Uterus (tissue), 4 donors: ENCODE results near the gene LRRC8B. TPM values are rescaled to one million over a fixed set of nuclear protein-coding genes. Genes with fewer than 3 reads are reported as not detected.
A peak's percentile ranks its signal among the peaks of the same experiment; 100 is the strongest.

Source experiments
- DNase-seq, 2 donors: peaks; one replicate each; pipeline ENCODE4 v3.0.0-alpha.2; 2019 to 2020
- H3K27ac ChIP-seq, 2 donors: fragments of 200-600 bp; sonication (generic); 1 replicate in 1 of 2; 2 replicates in 1 of 2; pipeline ENCODE4 v1.5.1; 2016 to 2018
- H3K27me3 ChIP-seq, 2 donors: fragments of 200-600 bp; sonication (generic); one replicate each; pipeline ENCODE4 v1.5.1; 2018 to 2019; ENCODE audit warnings: control low read depth in 1 of 2
- H3K36me3 ChIP-seq, 2 donors: fragments of 200-600 bp; sonication (generic); one replicate each; pipeline ENCODE4 v1.5.1; 2019; ENCODE audit warnings: control low read depth in 1 of 2
- H3K4me1 ChIP-seq, 2 donors: fragments of 200-600 bp; sonication (generic); one replicate each; pipeline ENCODE4 v1.5.1; 2018 to 2019; ENCODE audit warnings: control low read depth in 1 of 2
- H3K4me3 ChIP-seq, 2 donors: fragments of 200-600 bp; sonication (generic); 1 replicate in 1 of 2; 2 replicates in 1 of 2; pipeline ENCODE4 v1.5.1; 2018 to 2019; ENCODE audit warnings: mild to moderate bottlenecking in 1 of 2
- H3K9me3 ChIP-seq, 2 donors: fragments of 200-600 bp; sonication (generic); one replicate each; pipeline ENCODE4 v1.5.1; 2019; ENCODE audit warnings: control low read depth in 1 of 2
- POLR2A ChIP-seq, 2 donors: fragments of 450-650 bp; IDR thresholded peaks; one replicate each; pipeline ENCODE4 v1.6.1; 2016; ENCODE audit warnings: antibody characterized with exemption in 2 of 2, mild to moderate bottlenecking in 1 of 2, moderate library complexity in 1 of 2
- intact Hi-C: fragments of 100-400 bp; cut with DNase I; formaldehyde crosslinking; loops from one replicate; pipeline ENCODE4 v1.15.1; 2023; ENCODE audit warnings: low total_unique reads
- total RNA-seq, 4 donors: library from RNA; depleted of rRNA in 3 of 4; stranded (reverse); fragments of >200 nt in 3 of 4; gene quantifications; one replicate each; pipeline versions ENCODE4 v1.1.0 to v1.2.4, GENCODE V29; 2014 to 2023
- TF ChIP-seq, protein P1 (sequence below), 4 experiments: fragments of 200-600 bp in 2 of 4; fragments of 450-650 bp in 2 of 4; sonication (generic) in 2 of 4; IDR thresholded peaks; one replicate each; pipeline ENCODE4 v1.5.1; 2016 to 2019; ENCODE audit warnings: antibody characterized with exemption in 4 of 4, mild to moderate bottlenecking in 2 of 4, moderate library complexity in 1 of 4
- donor health status: DM: yes; HTN: yes; CAD: no.

The LRRC8B gene
- total RNA-seq, 4 donors from 2014 or later = 1.0 to 9.8 (median 7.6) TPM

DNA sequence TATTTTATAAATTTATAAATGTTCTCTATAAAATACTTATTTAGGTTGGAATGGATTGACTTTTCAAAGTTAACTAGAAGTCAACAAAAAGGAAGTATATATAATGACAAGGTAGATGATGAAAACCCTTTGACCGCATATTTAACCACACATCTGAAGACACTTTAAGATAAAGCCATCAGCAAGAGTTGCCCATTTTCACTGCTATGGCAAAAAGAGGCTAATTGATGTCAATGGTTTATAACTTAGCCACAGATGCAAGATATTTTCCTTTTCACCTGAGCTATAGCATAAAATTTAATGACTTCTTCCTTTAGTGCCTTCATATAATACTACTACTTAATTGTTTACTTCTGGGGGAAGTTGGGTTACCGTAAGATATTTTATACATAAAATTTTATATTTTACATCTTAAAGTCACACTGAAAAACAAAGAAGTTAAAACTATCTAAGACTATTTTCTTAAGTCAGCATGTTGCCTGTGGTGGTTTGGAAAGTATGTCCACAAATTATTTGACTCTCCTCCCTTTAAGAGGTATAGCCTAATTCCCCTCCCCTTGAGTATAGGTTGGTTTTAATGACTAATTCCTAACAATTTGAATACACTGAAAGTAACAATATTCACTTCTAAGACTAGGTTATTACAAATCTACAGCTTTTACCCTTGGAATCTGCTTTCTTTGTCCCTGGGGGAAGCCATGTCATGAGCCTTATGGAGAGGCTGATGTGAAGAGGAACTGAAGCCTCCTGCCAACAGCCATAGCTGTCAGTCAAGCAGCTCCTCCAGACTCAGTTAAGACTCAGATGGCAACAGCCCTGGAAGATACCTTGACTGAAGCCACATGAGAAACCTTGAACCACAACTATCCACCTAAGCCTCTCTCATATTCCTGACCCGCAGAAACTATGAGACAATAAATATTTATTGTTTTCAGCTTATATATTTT, 40.3 kb upstream of the LRRC8B start:
- no peak for TF ChIP-seq POLR2A (IDR thresholded peaks at IDR 0.05)
- TF ChIP-seq, protein P1, sequence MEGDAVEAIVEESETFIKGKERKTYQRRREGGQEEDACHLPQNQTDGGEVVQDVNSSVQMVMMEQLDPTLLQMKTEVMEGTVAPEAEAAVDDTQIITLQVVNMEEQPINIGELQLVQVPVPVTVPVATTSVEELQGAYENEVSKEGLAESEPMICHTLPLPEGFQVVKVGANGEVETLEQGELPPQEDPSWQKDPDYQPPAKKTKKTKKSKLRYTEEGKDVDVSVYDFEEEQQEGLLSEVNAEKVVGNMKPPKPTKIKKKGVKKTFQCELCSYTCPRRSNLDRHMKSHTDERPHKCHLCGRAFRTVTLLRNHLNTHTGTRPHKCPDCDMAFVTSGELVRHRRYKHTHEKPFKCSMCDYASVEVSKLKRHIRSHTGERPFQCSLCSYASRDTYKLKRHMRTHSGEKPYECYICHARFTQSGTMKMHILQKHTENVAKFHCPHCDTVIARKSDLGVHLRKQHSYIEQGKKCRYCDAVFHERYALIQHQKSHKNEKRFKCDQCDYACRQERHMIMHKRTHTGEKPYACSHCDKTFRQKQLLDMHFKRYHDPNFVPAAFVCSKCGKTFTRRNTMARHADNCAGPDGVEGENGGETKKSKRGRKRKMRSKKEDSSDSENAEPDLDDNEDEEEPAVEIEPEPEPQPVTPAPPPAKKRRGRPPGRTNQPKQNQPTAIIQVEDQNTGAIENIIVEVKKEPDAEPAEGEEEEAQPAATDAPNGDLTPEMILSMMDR (IDR thresholded peaks at IDR 0.05) = no peak
- Histone ChIP-seq H3K4me1 (no peaks in the 10 kb centered on the region), H3K36me3 (no peaks in the 10 kb centered on the region), H3K4me3 (no peak overlapping the region), H3K27me3 (no peaks in the 10 kb centered on the region), H3K9me3 (no peaks in the 10 kb centered on the region), H3K27ac (no peak overlapping the region)
- intact Hi-C loops = loop anchor here (10.0 kb wide), 1 partner anchor 280 kb away; no protein-coding TSS in a partner anchor
- DNase-seq = no peak

DNA sequence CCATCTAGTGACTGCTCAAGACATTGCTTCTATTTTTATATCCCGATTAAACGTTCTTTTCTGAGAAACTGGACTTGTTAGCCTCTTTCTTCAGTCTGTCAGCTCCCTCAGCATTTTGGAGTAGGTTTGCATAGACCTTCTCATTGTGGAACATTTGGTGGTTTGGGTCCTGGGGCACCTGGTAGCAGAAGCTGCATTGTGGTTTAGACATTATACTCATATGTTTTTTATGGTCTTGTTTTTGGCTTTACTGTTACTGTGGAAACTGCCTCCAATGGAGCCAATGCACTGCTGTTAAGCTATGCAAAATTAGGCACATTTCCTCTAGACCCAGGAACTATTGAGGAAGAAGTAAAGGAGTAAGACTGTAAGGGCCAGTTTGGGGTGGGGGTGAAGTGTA, 36.7 kb upstream of the LRRC8B start:
- Histone ChIP-seq H3K9me3 (no peaks in the 10 kb centered on the region), H3K4me3 (no peak overlapping the region), H3K27ac (no peak overlapping the region), H3K36me3 (no peaks in the 10 kb centered on the region), H3K4me1 (no peaks in the 10 kb centered on the region), H3K27me3 (no peaks in the 10 kb centered on the region)
- intact Hi-C loops = loop anchor here (10.0 kb wide), 1 partner anchor 277 kb away; no protein-coding TSS in a partner anchor
- no peak for TF ChIP-seq POLR2A (IDR thresholded peaks at IDR 0.05)
- TF ChIP-seq, protein P1 (IDR thresholded peaks at IDR 0.05) = no peak
- no peak for DNase-seq

DNA sequence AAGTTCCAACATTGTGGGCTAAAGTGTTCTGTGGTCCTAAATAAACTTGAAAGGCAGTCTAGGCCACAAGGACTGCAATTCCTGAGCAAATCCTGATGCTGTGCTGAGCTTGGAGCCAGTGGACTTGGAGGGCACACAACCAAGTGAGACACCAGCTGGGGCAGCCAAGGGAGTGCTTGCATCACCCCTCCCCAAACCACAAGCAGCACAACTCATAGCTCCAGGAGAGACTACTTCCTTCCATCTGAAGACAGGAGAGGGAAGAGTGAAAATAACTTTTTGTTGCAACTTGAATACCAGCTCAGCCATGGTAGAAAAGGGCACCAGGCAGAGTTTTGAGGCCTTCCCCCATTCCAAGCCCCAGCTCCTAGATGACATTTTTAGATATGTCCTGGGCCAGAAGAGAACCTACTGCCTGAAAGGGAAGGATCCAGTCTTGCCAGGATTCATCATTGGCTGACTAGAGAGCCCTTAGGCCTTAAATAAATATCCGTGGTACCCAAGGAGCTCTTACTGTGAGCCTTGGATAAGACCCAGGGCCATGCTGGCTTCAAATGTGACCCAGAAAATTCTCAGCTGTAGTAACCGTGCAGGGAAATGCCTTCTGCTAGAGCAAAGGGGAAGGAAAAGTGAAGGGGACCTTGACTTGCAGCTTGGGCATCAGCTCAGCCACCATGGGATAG, 35.4 kb upstream of the LRRC8B start:
- H3K9me3 ChIP-seq = no peaks in the 10 kb centered on the region
- H3K27ac ChIP-seq = no peak overlapping the region
- no peaks in the 10 kb centered on the region for H3K36me3 ChIP-seq
- intact Hi-C loops = loop anchor here (10.0 kb wide), 1 partner anchor 276 kb away; no protein-coding TSS in a partner anchor
- H3K4me3 ChIP-seq = no peak overlapping the region
- no peaks in the 10 kb centered on the region for H3K27me3 ChIP-seq
- no peak for TF ChIP-seq POLR2A (IDR thresholded peaks at IDR 0.05)
- TF ChIP-seq, protein P1 (IDR thresholded peaks at IDR 0.05) = no peak
- no peaks in the 10 kb centered on the region for H3K4me1 ChIP-seq
- no peak for DNase-seq

DNA sequence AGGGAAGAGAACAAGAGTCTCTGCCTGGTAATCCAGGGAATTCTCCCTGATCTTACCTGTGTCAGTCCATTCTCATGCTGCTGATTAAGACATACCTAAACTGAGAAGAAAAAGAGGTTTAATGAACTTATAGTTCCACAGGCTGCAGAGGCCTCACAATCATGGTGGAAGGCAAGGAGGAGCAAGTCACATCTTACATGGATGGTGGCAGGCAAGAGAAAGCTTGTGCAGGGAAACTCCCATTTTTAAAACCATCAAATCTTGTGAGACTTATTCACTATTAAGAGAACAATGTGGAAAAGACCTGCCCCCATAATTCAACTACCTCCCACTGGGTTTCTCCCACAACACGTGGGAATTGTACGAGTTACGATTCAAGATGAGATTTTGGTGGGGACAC, 34.2 kb upstream of the LRRC8B start:
- intact Hi-C loops = no loop called here
- Histone ChIP-seq H3K36me3 (no peaks in the 10 kb centered on the region), H3K27ac (no peak overlapping the region), H3K27me3 (no peaks in the 10 kb centered on the region), H3K9me3 (no peaks in the 10 kb centered on the region), H3K4me1 (no peaks in the 10 kb centered on the region), H3K4me3 (no peak overlapping the region)
- DNase-seq = no peak
- no peak for TF ChIP-seq POLR2A (IDR thresholded peaks at IDR 0.05)
- TF ChIP-seq, protein P1 (IDR thresholded peaks at IDR 0.05) = no peak

DNA sequence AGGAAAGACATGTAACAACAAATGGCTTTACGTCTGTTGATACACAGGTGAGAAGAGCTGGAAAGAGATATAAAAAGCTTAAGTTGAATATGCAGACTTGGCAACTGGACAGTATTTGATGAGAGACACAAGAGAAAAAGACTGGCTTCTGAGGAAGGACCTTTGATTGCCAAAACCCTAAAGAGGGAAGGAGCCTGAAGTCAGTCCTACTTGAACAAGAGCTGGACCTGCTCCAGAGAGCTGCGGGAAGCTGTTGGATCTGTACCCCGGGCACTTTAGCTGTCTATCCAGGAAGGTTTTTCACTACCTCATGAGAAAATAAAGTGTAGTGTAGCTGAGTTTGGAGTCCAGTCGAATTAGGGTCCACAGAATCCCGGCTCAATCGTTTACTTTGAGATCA, 25.3 kb upstream of the LRRC8B start:
- TF ChIP-seq POLR2A (IDR thresholded peaks at IDR 0.05) = no peak
- TF ChIP-seq, protein P1 (IDR thresholded peaks at IDR 0.05) = no peak
- H3K9me3 ChIP-seq = no peaks in the 10 kb centered on the region
- intact Hi-C loops = no loop called here
- H3K27me3 ChIP-seq = no peaks in the 10 kb centered on the region
- no peaks in the 10 kb centered on the region for H3K4me1 ChIP-seq
- H3K36me3 ChIP-seq = no peaks in the 10 kb centered on the region
- H3K4me3 ChIP-seq = no peak overlapping the region
- DNase-seq = peak in 1 of 2 donors; percentile 22
- H3K27ac ChIP-seq = no peak overlapping the region
